Muscle layer of duodenum (tissue), 2 donors: ENCODE data around the gene C1R.
"Not testable (repeated sequence)": the region's sequence is repeated elsewhere in the genome, so short reads cannot be mapped to it uniquely, and the experiment has no call there.

Experiments used
- H3K27ac ChIP-seq: one replicate; pipeline ENCODE4 v1.7.0; 2013; ENCODE audit warnings: mild to moderate bottlenecking, low read length
- H3K27me3 ChIP-seq: one replicate; pipeline ENCODE4 v1.7.0; 2013; ENCODE audit warnings: low read depth, mild to moderate bottlenecking, control low read depth, low read length
- H3K36me3 ChIP-seq, 2 donors: one replicate each; pipeline ENCODE4 v1.7.0; 2013; ENCODE audit warnings: low read length in 2 of 2, control low read depth in 1 of 2, mild to moderate bottlenecking in 1 of 2; ENCODE audit not compliant: insufficient read depth in 2 of 2, control insufficient read depth in 1 of 2
- H3K4me1 ChIP-seq, 2 donors: one replicate each; pipeline ENCODE4 v1.7.0; 2013; ENCODE audit warnings: low read length in 2 of 2, mild to moderate bottlenecking in 2 of 2, control low read depth in 1 of 2, moderate library complexity in 1 of 2; ENCODE audit not compliant: insufficient read depth in 2 of 2, control insufficient read depth in 1 of 2
- H3K4me3 ChIP-seq, 2 donors: one replicate each; pipeline ENCODE4 v1.7.0; 2013; ENCODE audit warnings: low read length in 2 of 2, low read depth in 1 of 2, mild to moderate bottlenecking in 1 of 2
- H3K9me3 ChIP-seq, 2 donors: one replicate each; pipeline ENCODE4 v1.7.0; 2013; ENCODE audit warnings: low read length in 2 of 2, control low read depth in 1 of 2, mild to moderate bottlenecking in 1 of 2; ENCODE audit not compliant: control insufficient read depth in 1 of 2
- donor health status: healthy.

The C1R gene

DNA sequence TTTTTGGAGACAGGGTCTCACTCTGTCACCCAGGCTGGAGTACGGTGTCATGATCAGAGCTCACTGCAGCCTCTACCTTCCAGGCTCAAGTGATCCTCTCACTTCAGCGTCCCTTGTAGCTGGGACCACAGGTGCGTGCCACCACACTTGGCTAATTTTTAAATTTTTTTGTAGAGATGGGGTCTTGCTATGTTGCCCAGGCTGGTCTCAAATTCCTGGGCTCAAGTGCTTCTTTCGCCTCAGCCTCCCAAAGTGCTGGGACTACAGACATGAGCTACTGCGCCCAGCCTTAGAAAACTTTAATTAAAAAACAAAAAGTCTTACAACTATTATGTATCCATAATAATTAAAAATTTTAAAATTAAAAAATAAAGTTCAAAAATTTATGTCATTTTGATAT is 14.9 kb upstream of the C1R start:
- H3K4me1 ChIP-seq, H3K27me3 ChIP-seq, H3K4me3 ChIP-seq, H3K9me3 ChIP-seq, H3K27ac ChIP-seq: not testable (repeated sequence)
- H3K36me3 ChIP-seq, result peaks cover 3 to 17% of the 10 kb centered on the region in 2 donors

GRCh38 chr12:7106082-7106481 is 13.8 kb upstream of the C1R start:
- H3K27ac ChIP-seq, result no peak overlapping the region
- no peaks in the 10 kb centered on the region for H3K9me3 ChIP-seq
- no peaks in the 10 kb centered on the region for H3K27me3 ChIP-seq
- H3K4me1 ChIP-seq, result peaks cover 0 to 7% of the 10 kb centered on the region in 2 donors
- H3K36me3 ChIP-seq, result peaks cover 3 to 21% of the 10 kb centered on the region in 2 donors
- H3K4me3 ChIP-seq, result no peak overlapping the region

- Histone ChIP-seq H3K36me3 (peaks cover 9 to 29% of the 10 kb centered on the region in 2 donors), H3K4me3 (no peak overlapping the region), H3K9me3 (no peaks in the 10 kb centered on the region), H3K27ac (no peak overlapping the region), H3K27me3 (no peaks in the 10 kb centered on the region), H3K4me1 (no peaks in the 10 kb centered on the region)
Measured at GRCh38 chr12:7103837-7104584, 11.8 kb upstream of the C1R start.

DNA sequence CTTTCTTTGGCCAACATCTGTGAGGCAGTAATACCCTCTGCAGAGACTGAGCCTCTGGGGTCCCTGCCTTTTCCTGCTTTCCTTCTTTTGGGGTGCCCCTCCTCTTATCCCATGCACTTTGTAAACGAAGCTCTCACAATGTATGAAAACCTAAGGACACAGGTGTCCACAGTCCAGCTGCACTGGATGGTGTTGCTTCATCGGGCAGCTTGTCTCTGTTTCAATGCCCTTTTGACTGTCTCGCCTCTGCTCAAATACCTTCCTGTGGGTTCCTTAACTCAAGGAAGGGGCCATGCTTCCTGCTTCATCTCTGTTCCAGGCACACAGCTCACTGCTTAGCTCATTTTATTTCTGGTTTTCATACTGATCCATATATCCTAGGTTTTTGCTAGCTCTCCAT is 10.3 kb upstream of the C1R start:
- Histone ChIP-seq H3K27ac (no peak overlapping the region), H3K4me3 (no peak overlapping the region), H3K36me3 (peaks cover 9 to 33% of the 10 kb centered on the region in 2 donors), H3K9me3 (no peaks in the 10 kb centered on the region), H3K4me1 (no peaks in the 10 kb centered on the region), H3K27me3 (no peaks in the 10 kb centered on the region)

GRCh38 chr12:7101694-7102131 is 9.5 kb upstream of the C1R start:
- H3K27ac ChIP-seq, result no peak overlapping the region
- peaks cover 9 to 33% of the 10 kb centered on the region in 2 donors for H3K36me3 ChIP-seq
- no peaks in the 10 kb centered on the region for H3K9me3 ChIP-seq
- no peaks in the 10 kb centered on the region for H3K27me3 ChIP-seq
- H3K4me3 ChIP-seq, result no peak overlapping the region
- no peaks in the 10 kb centered on the region for H3K4me1 ChIP-seq

DNA sequence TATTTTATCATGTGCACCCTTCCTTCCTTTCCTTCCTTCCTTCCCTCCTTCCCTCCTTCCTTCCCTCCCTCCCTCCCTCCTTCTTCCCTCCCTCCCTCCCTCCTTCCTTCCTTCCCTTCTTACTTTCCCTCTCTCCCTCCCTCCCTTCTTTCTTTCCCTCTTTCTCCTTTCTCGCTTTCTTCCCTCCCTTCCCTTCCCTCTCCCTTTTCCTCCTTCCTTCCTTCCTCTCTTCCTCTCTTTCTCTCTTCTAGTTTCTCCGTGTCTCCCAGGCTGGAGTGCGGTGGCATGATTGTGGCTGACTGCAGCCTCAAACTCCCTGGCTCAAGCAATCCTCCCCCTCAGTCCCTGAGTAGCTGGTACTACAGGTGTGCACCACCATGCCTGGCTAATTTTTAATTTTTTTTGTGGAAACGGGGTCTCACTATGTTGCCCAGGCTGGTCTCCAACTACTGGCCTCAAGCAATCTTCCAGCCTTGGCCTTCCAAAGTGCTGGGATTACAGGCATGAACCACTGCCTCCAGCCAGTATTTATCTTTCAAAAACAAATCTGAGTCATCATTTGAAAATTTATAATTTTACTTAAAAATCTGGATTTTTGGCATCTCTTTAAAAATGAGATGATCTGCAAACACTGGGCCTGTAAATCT is 8.9 kb upstream of the C1R start:
- peaks cover 6 to 33% of the 10 kb centered on the region in 2 donors for H3K36me3 ChIP-seq
- no peak overlapping the region for H3K27ac ChIP-seq

DNA sequence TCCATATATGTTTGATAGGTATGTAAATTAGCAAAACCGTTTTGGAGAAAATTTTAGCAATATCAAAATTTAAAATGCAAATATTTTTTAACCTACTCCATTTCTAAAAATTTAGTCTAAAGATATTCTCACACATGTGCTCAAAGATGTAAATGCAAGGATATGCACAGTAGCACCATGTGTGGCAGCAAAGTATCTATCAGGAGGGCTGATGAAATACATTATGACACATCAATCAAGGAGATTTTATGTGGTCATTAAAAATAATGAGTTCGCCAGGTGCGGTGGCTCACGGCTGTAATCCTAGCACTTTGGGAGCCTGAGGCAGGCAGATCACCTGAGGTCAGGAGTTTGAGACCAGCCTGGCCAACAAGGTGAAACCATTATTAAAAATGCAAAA is 8.0 kb upstream of the C1R start:
- Histone ChIP-seq H3K27me3 (no peaks in the 10 kb centered on the region), H3K4me1 (no peaks in the 10 kb centered on the region), H3K27ac (no peak overlapping the region), H3K9me3 (no peaks in the 10 kb centered on the region), H3K36me3 (peaks cover 6 to 33% of the 10 kb centered on the region in 2 donors), H3K4me3 (no peak overlapping the region)

More for the DNA sequence above, 8.9 kb upstream of the C1R start:
- Histone ChIP-seq H3K9me3 (no peaks in the 10 kb centered on the region), H3K27me3 (no peaks in the 10 kb centered on the region), H3K4me3 (no peak overlapping the region), H3K4me1 (no peaks in the 10 kb centered on the region)

DNA sequence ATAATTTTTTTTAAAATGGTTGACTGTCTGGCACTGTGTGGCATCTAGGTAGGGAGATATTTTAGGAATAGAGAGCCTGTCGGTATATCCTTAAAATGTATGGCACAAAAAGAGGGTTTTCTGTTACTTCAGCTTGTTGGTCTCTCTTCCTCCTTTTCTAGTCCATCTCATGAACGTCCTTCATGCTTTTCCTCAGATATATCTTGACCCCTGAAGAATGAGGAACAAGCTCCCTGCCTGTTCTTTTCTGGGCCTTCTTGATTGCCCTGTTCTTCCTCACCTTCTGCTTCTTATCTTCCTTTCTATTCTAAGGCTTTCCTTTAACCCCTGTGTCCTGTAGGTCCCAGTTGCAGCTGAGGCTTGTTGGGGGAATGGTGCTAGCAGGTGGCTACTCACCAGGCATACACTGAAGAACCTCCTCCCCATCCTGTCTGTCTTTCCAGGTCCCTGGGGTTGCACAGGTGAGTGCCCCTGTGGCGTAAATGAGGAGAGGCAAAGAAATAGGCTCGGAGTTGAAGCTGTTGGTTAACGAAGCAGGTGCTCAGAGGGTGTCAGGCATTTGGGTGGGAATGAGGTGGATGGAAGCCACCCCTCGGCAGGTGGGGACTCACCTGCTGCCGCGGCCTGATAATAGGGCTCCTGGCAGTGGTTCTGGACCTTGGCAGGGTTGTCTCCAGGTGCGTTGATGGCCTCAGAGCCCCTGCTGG is 7.2 kb upstream of the C1R start:
- Histone ChIP-seq H3K4me3 (no peak overlapping the region), H3K36me3 (peaks cover 6 to 33% of the 10 kb centered on the region in 2 donors), H3K27ac (no peak overlapping the region), H3K9me3 (no peaks in the 10 kb centered on the region), H3K27me3 (no peaks in the 10 kb centered on the region), H3K4me1 (no peaks in the 10 kb centered on the region)

GRCh38 chr12:7096979-7097378 is 4.7 kb upstream of the C1R start:
- no peak overlapping the region for H3K4me3 ChIP-seq
- H3K4me1 ChIP-seq, result peaks cover 4 to 7% of the 10 kb centered on the region in 2 donors
- H3K9me3 ChIP-seq, result no peaks in the 10 kb centered on the region
- H3K27ac ChIP-seq, result no peak overlapping the region
- no peaks in the 10 kb centered on the region for H3K27me3 ChIP-seq
- H3K36me3 ChIP-seq, result peaks cover 6 to 16% of the 10 kb centered on the region in 2 donors

GRCh38 chr12:7096006-7096932 is 4.0 kb upstream of the C1R start:
- peaks cover 6 to 12% of the 10 kb centered on the region in 2 donors for H3K36me3 ChIP-seq
- no peak overlapping the region for H3K4me3 ChIP-seq
- H3K27me3 ChIP-seq, result no peaks in the 10 kb centered on the region
- no peak overlapping the region for H3K27ac ChIP-seq
- peaks cover 4 to 14% of the 10 kb centered on the region in 2 donors for H3K4me1 ChIP-seq
- H3K9me3 ChIP-seq, result no peaks in the 10 kb centered on the region
